Stimulated activated CD4-positive, alpha-beta T cell treated with anti-CD3 and anti-CD28 coated beads, Interleukin-15, amount 100 ng/mL, for 48 hours (primary cell): ENCODE results near the gene MUC2.

ENCODE experiments used
- DNase-seq, 2 donors: peaks; one replicate each; pipeline ENCODE4 v3.0.0-alpha.2; 2020; ENCODE audit warnings: low read depth in 2 of 2

Gene MUC2

GRCh38 chr11:1072116-1072820 lies 2.4 kb upstream of the MUC2 start:
- DNase-seq = no peak

GRCh38 chr11:1072821-1073231 lies 1.8 kb upstream of the MUC2 start:
- DNase-seq = no peak

GRCh38 chr11:1073261-1073724 lies 1.4 kb upstream of the MUC2 start:
- DNase-seq = no peak

- DNase-seq = no peak
Observed at GRCh38 chr11:1073851-1074243, 827 bp upstream of the MUC2 start.

GRCh38 chr11:1075341-1075911 lies 752 bp downstream of the MUC2 start:
- DNase-seq = no peak

- DNase-seq = no peak
Observed at GRCh38 chr11:1076061-1076665, 1.5 kb downstream of the MUC2 start.

- DNase-seq = no peak
Observed at GRCh38 chr11:1077033-1077416, 2.4 kb downstream of the MUC2 start.

GRCh38 chr11:1077417-1078119 lies 2.9 kb downstream of the MUC2 start:
- DNase-seq = no peak

- no peak for DNase-seq
Observed at GRCh38 chr11:1078191-1078601, 3.5 kb downstream of the MUC2 start.

- DNase-seq = no peak
Observed at GRCh38 chr11:1081601-1082311, 7.1 kb downstream of the MUC2 start.

- no peak for DNase-seq
Observed at GRCh38 chr11:1082346-1082727, 7.7 kb downstream of the MUC2 start.

GRCh38 chr11:1082728-1083620 lies 8.3 kb downstream of the MUC2 start:
- DNase-seq = no peak

- DNase-seq = no peak
Observed at GRCh38 chr11:1083621-1084551, 9.2 kb downstream of the MUC2 start.

GRCh38 chr11:1084561-1085439 lies 10.1 kb downstream of the MUC2 start:
- no peak for DNase-seq

GRCh38 chr11:1085440-1086170 lies 10.9 kb downstream of the MUC2 start:
- DNase-seq = no peak

GRCh38 chr11:1086171-1087102 lies 11.8 kb downstream of the MUC2 start:
- no peak for DNase-seq
